Esophagus muscularis mucosa (tissue), 3 donors: Measurements from ENCODE around the gene STRIT1.

Experiments
- CTCF ChIP-seq, 3 experiments: fragments of 200-600 bp in 2 of 3; fragments of 450-650 bp in 1 of 3; sonication (generic) in 2 of 3; IDR thresholded peaks; one replicate each; pipeline ENCODE4 v1.5.1; 2017 to 2019; ENCODE audit warnings: antibody characterized with exemption in 3 of 3, mild to moderate bottlenecking in 2 of 3, moderate library complexity in 1 of 3
- POLR2A ChIP-seq: fragments of 450-650 bp; IDR thresholded peaks from one replicate; pipeline ENCODE4 v1.6.1; 2017; ENCODE audit warnings: antibody characterized with exemption, moderate library complexity, mild to moderate bottlenecking, low read depth

- TF ChIP-seq CTCF (IDR thresholded peaks at IDR 0.05) (no peak), POLR2A (no peak)
These were observed 27.5 kb upstream of the STRIT1 start for GRCh38 chr3:155320934-155321333.
